Stimulated activated CD8-positive, alpha-beta memory T cell treated with anti-CD3 and anti-CD28 coated beads, Interleukin-2, amount 100 ng/mL, for 1 hour (primary cell): Measurements from ENCODE around the gene EIF5B.
"Not testable (repeated sequence)": the region's sequence is repeated elsewhere in the genome, so short reads cannot be mapped to it uniquely, and the experiment has no call there.

Source experiments
- DNase-seq, 2 donors: peaks; one replicate each; pipeline ENCODE4 v3.0.0-alpha.2; 2020; ENCODE audit warnings: low read depth in 2 of 2

Gene EIF5B

GRCh38 chr2:99337113-99338028 lies at the start of gene EIF5B:
TSS of gene EIF5B (plus strand) at chr2:99337389. CDS start at chr2:99337555, 166 bp downstream.
- DNase-seq: peak; percentile 83 to 90

- DNase-seq: no peak
Observed at GRCh38 chr2:99297994-99298393, 39.2 kb upstream of the EIF5B start.

GRCh38 chr2:99299580-99299979 lies 37.6 kb upstream of the EIF5B start:
- DNase-seq: no peak

GRCh38 chr2:99301097-99301496 lies 36.1 kb upstream of the EIF5B start, which contains the start of gene LYG1:
TSS of gene LYG1 (minus strand) at chr2:99301197. CDS start at chr2:99295670, 5,527 bp downstream.
- DNase-seq: not testable (repeated sequence)

GRCh38 chr2:99317161-99317872 lies 19.9 kb upstream of the EIF5B start:
- DNase-seq: no peak

- not testable (repeated sequence) for DNase-seq
Observed at GRCh38 chr2:99317873-99318200, 19.4 kb upstream of the EIF5B start.

- no peak for DNase-seq
Observed at GRCh38 chr2:99325384-99325783, 11.8 kb upstream of the EIF5B start.

- DNase-seq: peak; percentile 95 to 96
Observed at GRCh38 chr2:99335911-99336803, 1.0 kb upstream of the EIF5B start, which contains the start of gene TXNDC9. TSS of gene TXNDC9 (minus strand) at chr2:99336333. CDS start at chr2:99333210, 3,123 bp downstream.

GRCh38 chr2:99336804-99337112 lies 431 bp upstream of the EIF5B start:
- DNase-seq: peak in 1 of 2 donors; percentile 0

GRCh38 chr2:99338029-99338585 lies 918 bp downstream of the EIF5B start:
- DNase-seq: no peak

- no peak for DNase-seq
Observed at GRCh38 chr2:99340669-99341236, 3.6 kb downstream of the EIF5B start.

GRCh38 chr2:99342536-99342935 lies 5.3 kb downstream of the EIF5B start:
- DNase-seq: no peak

- DNase-seq: not testable (repeated sequence)
Observed at GRCh38 chr2:99345446-99345845, 8.3 kb downstream of the EIF5B start.

- DNase-seq: no peak
Observed at GRCh38 chr2:99346218-99346617, 9.0 kb downstream of the EIF5B start.

- DNase-seq: no peak
Observed at GRCh38 chr2:99348173-99348572, 11.0 kb downstream of the EIF5B start.

GRCh38 chr2:99350194-99350593 lies 13.0 kb downstream of the EIF5B start:
- DNase-seq: no peak

- no peak for DNase-seq
Observed at GRCh38 chr2:99354070-99354469, 16.9 kb downstream of the EIF5B start.

- not testable (repeated sequence) for DNase-seq
Observed at GRCh38 chr2:99354825-99355224, 17.6 kb downstream of the EIF5B start.

GRCh38 chr2:99356853-99357252 lies 19.7 kb downstream of the EIF5B start:
- no peak for DNase-seq

- no peak for DNase-seq
Observed at GRCh38 chr2:99365661-99366060, 28.5 kb downstream of the EIF5B start.

GRCh38 chr2:99368854-99369253 lies 31.7 kb downstream of the EIF5B start:
- not testable (repeated sequence) for DNase-seq
